ENCODE results near the gene DOCK9.

The DOCK9 gene

GRCh38 chr13:98972059-98972458 lies 5.8 kb downstream of the DOCK9 start:
- DNase-seq = no peak

- no peak for DNase-seq
These were observed 7.5 kb downstream of the DOCK9 start for GRCh38 chr13:98970330-98970729.

- no peak for DNase-seq
These were observed 10.4 kb downstream of the DOCK9 start for GRCh38 chr13:98967491-98967890.

GRCh38 chr13:98966019-98966418 lies 11.8 kb downstream of the DOCK9 start:
- no peak for DNase-seq

GRCh38 chr13:98965325-98965724 lies 12.5 kb downstream of the DOCK9 start:
- DNase-seq = no peak

GRCh38 chr13:98963917-98964316 lies 13.9 kb downstream of the DOCK9 start:
- no peak for DNase-seq

GRCh38 chr13:98962901-98963590 lies 14.8 kb downstream of the DOCK9 start:
- DNase-seq = no peak

GRCh38 chr13:98961503-98962105 lies 16.3 kb downstream of the DOCK9 start:
- DNase-seq = no peak

- DNase-seq = no peak
These were observed 17.0 kb downstream of the DOCK9 start for GRCh38 chr13:98960606-98961502.

GRCh38 chr13:98959786-98960605 lies 17.9 kb downstream of the DOCK9 start:
- DNase-seq = peak; percentile 53

GRCh38 chr13:98959291-98959690 lies 18.6 kb downstream of the DOCK9 start:
- peak; percentile 17 for DNase-seq

- DNase-seq = no peak
These were observed 19.4 kb downstream of the DOCK9 start for GRCh38 chr13:98958443-98958794.

GRCh38 chr13:98957731-98958442 lies 20.0 kb downstream of the DOCK9 start:
- DNase-seq = no peak

GRCh38 chr13:98955336-98955735 lies 22.5 kb downstream of the DOCK9 start:
- no peak for DNase-seq

GRCh38 chr13:98954313-98954712 lies 23.6 kb downstream of the DOCK9 start:
- no peak for DNase-seq

- no peak for DNase-seq
These were observed 26.6 kb downstream of the DOCK9 start for GRCh38 chr13:98951266-98951665.

- DNase-seq = no peak
These were observed 27.2 kb downstream of the DOCK9 start for GRCh38 chr13:98950705-98951104.

GRCh38 chr13:98947925-98948324 lies 29.9 kb downstream of the DOCK9 start:
- DNase-seq = peak; percentile 10

GRCh38 chr13:98945863-98946605 lies 31.8 kb downstream of the DOCK9 start:
- no peak for DNase-seq

- DNase-seq = no peak
These were observed 33.5 kb downstream of the DOCK9 start for GRCh38 chr13:98944336-98944735.

- no peak for DNase-seq
These were observed 34.9 kb downstream of the DOCK9 start for GRCh38 chr13:98942997-98943396.

- DNase-seq = no peak
These were observed 35.4 kb downstream of the DOCK9 start for GRCh38 chr13:98942485-98942884.
